22Rv1 (cell line): Measurements from ENCODE around the gene MYL5.
"Not testable (repeated sequence)": the region's sequence is repeated elsewhere in the genome, so short reads cannot be mapped to it uniquely, and the experiment has no call there.

Experiments
- CTCF ChIP-seq: fragments of 450-650 bp; IDR thresholded peaks from 2 replicates; pipeline ENCODE4 v1.5.1; 2017; ENCODE audit warnings: mild to moderate bottlenecking
- ZFX ChIP-seq: fragments of 450-650 bp; IDR thresholded peaks from 2 replicates; pipeline ENCODE4 v1.6.1; 2017; ENCODE audit warnings: antibody characterized with exemption, borderline replicate concordance

- TF ChIP-seq CTCF, ZFX: not testable (repeated sequence)
These were observed 4.4 kb upstream of the MYL5 start for GRCh38 chr4:669806-670559.
